GM21381 (cell line): ENCODE data around the gene P2RY2.
"Not testable (repeated sequence)": the region's sequence is repeated elsewhere in the genome, so short reads cannot be mapped to it uniquely, and the experiment has no call there.

Experiments used
- ATAC-seq: cut with Tn5 transposase; IDR thresholded peaks from one replicate; pipeline ENCODE4 v1.9.1; 2021; ENCODE audit warnings: mild to moderate bottlenecking, moderate library complexity; ENCODE audit not compliant: unreplicated experiment

The P2RY2 gene

GRCh38 chr11:73265853-73266645 lies 48.0 kb downstream of the P2RY2 start:
- ATAC-seq, result no peak

GRCh38 chr11:73266646-73267020 lies 48.6 kb downstream of the P2RY2 start:
- no peak for ATAC-seq

GRCh38 chr11:73267122-73267846 lies 49.2 kb downstream of the P2RY2 start:
- ATAC-seq, result no peak

- no peak for ATAC-seq
These were observed 49.9 kb downstream of the P2RY2 start for GRCh38 chr11:73267906-73268540.

GRCh38 chr11:73268671-73269271 lies 50.7 kb downstream of the P2RY2 start:
- ATAC-seq, result no peak

GRCh38 chr11:73269459-73270015 lies 51.5 kb downstream of the P2RY2 start:
- ATAC-seq, result no peak

GRCh38 chr11:73270016-73270854 lies 52.2 kb downstream of the P2RY2 start:
- ATAC-seq, result no peak

- no peak for ATAC-seq
These were observed 52.9 kb downstream of the P2RY2 start for GRCh38 chr11:73270855-73271477.

- not testable (repeated sequence) for ATAC-seq
These were observed 53.4 kb downstream of the P2RY2 start for GRCh38 chr11:73271478-73271865.

GRCh38 chr11:73271936-73272679 lies 54.0 kb downstream of the P2RY2 start, which contains the start of gene P2RY6:
P2RY6 (plus strand) TSS chr11:73272338; CDS start chr11:73296519, 24,181 bp downstream.
- ATAC-seq, result no peak

- ATAC-seq, result no peak
These were observed 54.6 kb downstream of the P2RY2 start for GRCh38 chr11:73272680-73273038.

GRCh38 chr11:73273222-73273895 lies 55.3 kb downstream of the P2RY2 start:
- no peak for ATAC-seq

GRCh38 chr11:73274191-73274590 lies 56.1 kb downstream of the P2RY2 start:
- not testable (repeated sequence) for ATAC-seq

- no peak for ATAC-seq
These were observed 56.8 kb downstream of the P2RY2 start for GRCh38 chr11:73274722-73275380.

GRCh38 chr11:73275381-73275750 lies 57.3 kb downstream of the P2RY2 start:
- ATAC-seq, result no peak

- no peak for ATAC-seq
These were observed 59.4 kb downstream of the P2RY2 start for GRCh38 chr11:73277467-73277866.

- no peak for ATAC-seq
These were observed 62.5 kb downstream of the P2RY2 start for GRCh38 chr11:73280626-73281025.

- no peak for ATAC-seq
These were observed 63.2 kb downstream of the P2RY2 start for GRCh38 chr11:73281201-73281741.
